HepG2 (cell line): ENCODE data around the gene TRAPPC12. TPM values are rescaled to one million over a fixed set of nuclear protein-coding genes. Genes with fewer than 3 reads are reported as not detected.

Source experiments
- BORCS8-MEF2B ChIP-seq: sonication (generic); formaldehyde crosslinking; IDR thresholded peaks from 2 replicates; pipeline ENCODE4 v1.8.0; 2022; ENCODE audit warnings: mild to moderate bottlenecking, missing genetic modification reagents
- CHCHD3 ChIP-seq: sonication (generic); formaldehyde crosslinking; IDR thresholded peaks from 2 replicates; pipeline ENCODE4 v1.8.0; 2022; ENCODE audit warnings: mild to moderate bottlenecking, missing genetic modification reagents, moderate library complexity
- FOXK1 ChIP-seq: sonication (generic); formaldehyde crosslinking; IDR thresholded peaks from 2 replicates; pipeline ENCODE4 v1.4.0; 2020; ENCODE audit warnings: low read depth, missing genetic modification reagents, borderline replicate concordance
- HOXD1 ChIP-seq: sonication (generic); formaldehyde crosslinking; IDR thresholded peaks from 2 replicates; pipeline ENCODE4 v1.5.0; 2020; ENCODE audit warnings: missing genetic modification reagents
- ONECUT2 ChIP-seq: sonication (generic); formaldehyde crosslinking; IDR thresholded peaks from 2 replicates; pipeline ENCODE4 v1.4.0; 2020; ENCODE audit warnings: missing genetic modification reagents
- SKIL ChIP-seq: sonication (generic); formaldehyde crosslinking; IDR thresholded peaks from 2 replicates; pipeline ENCODE4 v1.8.0; 2022; ENCODE audit warnings: missing genetic modification reagents, mild to moderate bottlenecking, moderate library complexity, borderline replicate concordance
- SRY ChIP-seq: sonication (generic); formaldehyde crosslinking; IDR thresholded peaks from 2 replicates; pipeline ENCODE4 v1.8.0; 2022; ENCODE audit warnings: mild to moderate bottlenecking, missing genetic modification reagents
- STAT6 ChIP-seq: sonication (generic); formaldehyde crosslinking; IDR thresholded peaks from 2 replicates; pipeline ENCODE4 v1.4.0; 2020; ENCODE audit warnings: missing genetic modification reagents, mild to moderate bottlenecking, borderline replicate concordance
- TCF7 ChIP-seq: sonication (generic); IDR thresholded peaks from 2 replicates; pipeline ENCODE4 v1.6.1; 2016; ENCODE audit warnings: antibody characterized with exemption, low read depth
- ZBTB1 ChIP-seq: sonication (generic); formaldehyde crosslinking; IDR thresholded peaks from 2 replicates; pipeline ENCODE4 v1.4.0; 2020; ENCODE audit warnings: missing genetic modification reagents, borderline replicate concordance
- ZBTB39 ChIP-seq: sonication (generic); formaldehyde crosslinking; IDR thresholded peaks from 2 replicates; pipeline ENCODE4 v1.5.0; 2020; ENCODE audit warnings: missing genetic modification reagents
- ZBTB42 ChIP-seq: sonication (generic); formaldehyde crosslinking; IDR thresholded peaks from 2 replicates; pipeline ENCODE4 v1.5.0; 2020; ENCODE audit warnings: mild to moderate bottlenecking, missing genetic modification reagents
- ZMAT5 ChIP-seq: sonication (generic); formaldehyde crosslinking; IDR thresholded peaks from 2 replicates; pipeline ENCODE4 v1.5.0; 2020; ENCODE audit warnings: mild to moderate bottlenecking, low read depth, missing genetic modification reagents, borderline replicate concordance
- ZNF121 ChIP-seq: sonication (generic); formaldehyde crosslinking; IDR thresholded peaks from 2 replicates; pipeline ENCODE4 v1.5.0; 2020; ENCODE audit warnings: mild to moderate bottlenecking, missing genetic modification reagents
- ZNF234 ChIP-seq: sonication (generic); formaldehyde crosslinking; conservative IDR thresholded peaks from 2 replicates; pipeline ENCODE4 v1.5.1; 2020; ENCODE audit warnings: mild to moderate bottlenecking, missing genetic modification reagents
- ZNF431 ChIP-seq: sonication (generic); formaldehyde crosslinking; IDR thresholded peaks from 2 replicates; pipeline ENCODE4 v1.9.0; 2022; ENCODE audit warnings: missing genetic modification reagents, low read depth, mild to moderate bottlenecking, borderline replicate concordance
- ZNF839 ChIP-seq: sonication (generic); formaldehyde crosslinking; IDR thresholded peaks from 2 replicates; pipeline ENCODE4 v1.4.0; 2020; ENCODE audit warnings: missing genetic modification reagents, mild to moderate bottlenecking, borderline replicate concordance
- polyA plus RNA-seq, 8 experiments: library from polyadenylated mRNA; depleted of rRNA in 3 of 8; stranded (reverse) in 7 of 8; unstranded in 1 of 8; fragments of >200 nt; fragmentation: Illumina TruSeq in 4 of 8; extraction: Trizol in 4 of 8; gene quantifications; 2 replicates each; pipeline versions ENCODE4 v1.2.1 to v1.2.3, GENCODE V29; 2011 to 2016; ENCODE audit warnings: low read depth in 4 of 8, missing spikeins in 1 of 8, mixed read lengths in 1 of 8; ENCODE audit not compliant: insufficient read depth in 1 of 8
- total RNA-seq, 5 experiments: library from RNA; depleted of rRNA; stranded (reverse); fragments of >200 nt; fragmentation: Illumina TruSeq; extraction: Trizol; gene quantifications; 2 replicates each; pipeline ENCODE4 v1.2.3, GENCODE V29; 2016; ENCODE audit warnings: low read depth in 1 of 5

TRAPPC12 gene
- total and polyA plus RNA-seq, 2 of the 13 experiments (the other 11 are each of a cell fraction or from before 2014, with no cell fraction given) = 46.4 to 97.7 TPM

GRCh38 chr2:3377612-3378432 is 1.7 kb upstream of the TRAPPC12 start, which contains the start of gene EIPR1 (continued):
- TF ChIP-seq HOXD1 (CRISPR knock-in tag) (peak; percentile 78), ZMAT5 (no peak), ZBTB1 (CRISPR knock-in tag) (no peak), ZNF431 (CRISPR knock-in tag) (peak; percentile 49; the same call in 1 of the 2 replicates), SKIL (no peak), SRY (CRISPR knock-in tag) (no peak), TCF7 (no peak), FOXK1 (CRISPR knock-in tag) (peak; percentile 97), ZBTB42 (CRISPR knock-in tag) (0 out of 2 replicates have a peak, but pooled peaks have one; percentile 18), ONECUT2 (CRISPR knock-in tag) (no peak), STAT6 (peak; percentile 62; the same call in 1 of the 2 replicates), ZBTB39 (no peak; the same call in 1 of the 2 replicates), CHCHD3 (CRISPR knock-in tag) (peak; percentile 76; the same call in 1 of the 2 replicates), ZNF839 (CRISPR knock-in tag) (no peak; the same call in none of the 2 replicates), ZNF121 (CRISPR knock-in tag) (no peak), ZNF234 (no peak), BORCS8-MEF2B (CRISPR knock-in tag) (peak; percentile 85)
